SK-N-MC (cell line): ENCODE measurements around the gene RIPK1.

Experiments used
- EZH2 ChIP-seq: fragments of 200-600 bp; sonication (generic); IDR thresholded peaks from one replicate; pipeline ENCODE4 v1.6.1; 2017; ENCODE audit warnings: antibody characterized with exemption
- FOXP2 ChIP-seq: optimal IDR thresholded peaks from 2 replicates; pipeline ENCODE3; 2011; ENCODE audit warnings: mild to moderate bottlenecking, moderate library complexity; ENCODE audit not compliant: insufficient read depth; ENCODE audit errors: extremely low read length, control extremely low read depth
- POLR2AphosphoS5 ChIP-seq: IDR thresholded peaks from 2 replicates; pipeline ENCODE4 v1.6.1; 2012; ENCODE audit warnings: mild to moderate bottlenecking, low read depth, low read length, borderline replicate concordance

GRCh38 chr6:3039384-3039783, 28.9 kb upstream of the RIPK1 start:
- TF ChIP-seq POLR2AphosphoS5 (no peak), EZH2 (no peak), FOXP2 (no peak)
